Measurements from ENCODE around the gene PSMB10.
"Not testable (repeated sequence)": the region's sequence is repeated elsewhere in the genome, so short reads cannot be mapped to it uniquely, and the experiment has no call there.

The PSMB10 gene

GRCh38 chr16:67924140-67924906, 12.3 kb downstream of the PSMB10 start:
- DNase-seq (ENCODE audit: low read depth in 2 of 2), result no peak

GRCh38 chr16:67923414-67924116, 13.1 kb downstream of the PSMB10 start:
- DNase-seq (ENCODE audit: low read depth in 2 of 2), result no peak

DNA sequence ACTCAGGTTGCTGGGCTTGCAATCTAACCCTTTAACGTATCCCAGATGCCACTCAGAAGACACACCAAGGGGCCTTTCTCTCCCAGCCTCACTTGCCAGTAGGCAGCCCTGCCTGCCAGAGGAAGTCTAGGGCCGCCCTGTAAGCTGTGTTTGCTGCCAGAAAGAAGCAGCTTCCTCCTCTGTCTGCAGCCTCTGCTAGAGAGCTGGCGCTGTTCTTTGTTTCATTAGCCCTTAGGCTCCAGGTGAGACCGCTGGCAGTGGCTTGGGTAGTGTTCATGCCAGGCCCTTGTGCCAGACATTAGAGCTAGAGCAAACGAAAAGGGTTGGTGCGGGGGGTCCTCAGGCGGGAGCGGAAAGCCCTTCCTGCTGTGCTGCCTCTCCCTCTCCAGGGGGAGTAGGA, 13.9 kb downstream of the PSMB10 start:
- DNase-seq (ENCODE audit: low read depth in 2 of 2), result no peak

- no peak for DNase-seq (ENCODE audit: low read depth in 2 of 2)
Measured at GRCh38 chr16:67922221-67922620, 14.4 kb downstream of the PSMB10 start.

- DNase-seq (ENCODE audit: low read depth in 2 of 2), result no peak
Measured at GRCh38 chr16:67919622-67920221, 16.9 kb downstream of the PSMB10 start.

GRCh38 chr16:67917852-67918236, 18.8 kb downstream of the PSMB10 start:
- DNase-seq (ENCODE audit: low read depth in 2 of 2), result peak in 1 of 2 donors; percentile 37

DNA sequence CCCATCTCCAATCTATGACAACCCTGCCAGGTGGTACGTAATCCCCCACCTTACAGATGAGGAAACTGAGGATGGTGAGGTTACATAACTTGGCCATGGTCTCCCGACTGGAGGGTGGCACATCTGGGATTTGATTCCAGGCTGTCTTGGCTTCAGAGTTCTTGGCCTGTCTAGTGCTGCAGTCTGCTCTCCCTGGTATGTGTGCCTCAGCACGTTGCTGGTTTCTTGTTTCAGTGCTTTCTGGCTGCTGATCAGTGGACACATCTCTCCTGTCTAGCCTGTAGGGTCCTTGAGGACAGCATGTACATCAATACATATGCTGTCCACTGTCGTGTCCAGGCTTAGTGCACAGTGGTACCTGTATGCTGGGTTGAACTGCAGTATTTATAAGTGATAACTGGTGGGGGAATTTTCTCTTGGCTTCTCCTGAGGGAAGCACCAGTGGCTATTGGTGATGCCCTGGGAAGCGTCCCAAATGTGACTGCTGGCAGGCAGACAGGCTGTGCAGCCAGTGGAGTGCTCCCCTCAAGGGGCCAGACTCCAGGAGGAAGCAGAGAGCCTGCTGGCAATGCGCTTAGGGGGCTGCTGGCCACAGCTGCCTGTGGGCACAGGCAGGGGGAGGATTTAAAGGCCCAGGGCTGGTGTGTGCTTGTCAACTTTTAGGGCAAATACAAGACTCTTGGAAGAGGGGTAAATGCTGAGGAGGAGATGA, 19.4 kb downstream of the PSMB10 start:
- DNase-seq (ENCODE audit: low read depth in 2 of 2), result no peak

DNA sequence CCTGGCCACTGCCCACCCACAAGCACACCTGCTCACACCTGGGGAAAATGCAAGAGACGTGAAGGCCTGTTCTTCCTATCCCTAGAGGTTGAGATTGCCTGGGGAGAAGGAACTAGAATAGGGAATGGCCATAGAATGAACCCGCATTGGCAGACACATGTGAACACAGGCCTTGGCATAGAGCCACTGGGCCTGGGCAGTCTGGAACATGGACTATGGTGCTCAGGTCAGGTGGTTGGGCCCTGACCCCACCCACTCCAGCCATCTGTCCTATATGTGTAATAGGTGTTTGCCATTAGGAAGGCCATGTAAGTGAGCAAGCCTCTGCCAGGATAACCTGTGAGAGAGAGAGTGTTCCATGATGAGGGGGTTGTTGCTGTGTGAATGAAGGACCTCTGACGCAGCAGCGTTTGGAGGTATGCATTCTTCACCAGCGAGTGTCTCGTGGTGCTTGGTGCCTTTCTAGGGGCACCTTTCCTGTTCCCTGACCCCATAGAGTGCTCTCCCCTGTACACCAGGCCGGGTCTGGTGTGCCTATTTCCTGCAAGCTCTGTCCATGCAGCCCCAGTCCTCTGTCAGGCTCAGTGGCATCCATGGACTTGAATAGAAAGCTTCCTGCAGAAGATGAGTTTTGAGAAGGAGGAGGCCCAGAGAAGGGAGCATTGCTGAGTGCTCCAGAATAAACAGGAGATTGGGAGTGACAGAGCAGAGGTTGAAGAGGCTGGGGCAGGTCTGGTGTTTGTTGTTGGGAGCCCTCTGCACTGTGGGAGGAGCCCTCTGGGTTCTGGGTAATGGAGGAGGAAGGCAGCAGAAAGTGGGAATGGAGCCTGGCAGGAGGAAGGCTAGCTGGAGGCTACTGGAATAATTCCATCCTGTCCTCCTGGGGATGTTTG, 20.6 kb downstream of the PSMB10 start:
- DNase-seq (ENCODE audit: low read depth in 2 of 2), result no peak

DNA sequence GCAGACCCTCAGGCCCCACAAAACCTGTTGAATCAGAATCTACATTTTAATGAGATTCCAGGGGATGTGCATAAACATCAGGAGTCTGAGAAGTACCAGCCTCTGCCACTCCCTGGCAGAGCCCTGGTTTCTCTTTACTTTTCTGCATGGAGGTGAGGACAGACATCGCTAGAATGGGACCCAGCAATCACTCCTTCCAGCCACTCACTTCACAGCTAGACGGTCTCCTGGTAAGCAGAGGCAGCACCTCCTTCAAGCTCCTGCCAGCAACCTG, 21.2 kb downstream of the PSMB10 start:
- DNase-seq (ENCODE audit: low read depth in 2 of 2), result not testable (repeated sequence)

- no peak for DNase-seq (ENCODE audit: low read depth in 2 of 2)
Measured at GRCh38 chr16:67914758-67915495, 21.7 kb downstream of the PSMB10 start.

- no peak for DNase-seq (ENCODE audit: low read depth in 2 of 2)
Measured at GRCh38 chr16:67910158-67910557, 26.5 kb downstream of the PSMB10 start.

GRCh38 chr16:67909056-67909742, 27.5 kb downstream of the PSMB10 start:
- DNase-seq (ENCODE audit: low read depth in 2 of 2), result no peak

GRCh38 chr16:67907397-67908180, 29.1 kb downstream of the PSMB10 start:
- no peak for DNase-seq (ENCODE audit: low read depth in 2 of 2)

GRCh38 chr16:67902831-67903230, 33.8 kb downstream of the PSMB10 start:
- DNase-seq (ENCODE audit: low read depth in 2 of 2), result no peak

GRCh38 chr16:67901734-67902133, 34.9 kb downstream of the PSMB10 start:
- DNase-seq (ENCODE audit: low read depth in 2 of 2), result no peak

DNA sequence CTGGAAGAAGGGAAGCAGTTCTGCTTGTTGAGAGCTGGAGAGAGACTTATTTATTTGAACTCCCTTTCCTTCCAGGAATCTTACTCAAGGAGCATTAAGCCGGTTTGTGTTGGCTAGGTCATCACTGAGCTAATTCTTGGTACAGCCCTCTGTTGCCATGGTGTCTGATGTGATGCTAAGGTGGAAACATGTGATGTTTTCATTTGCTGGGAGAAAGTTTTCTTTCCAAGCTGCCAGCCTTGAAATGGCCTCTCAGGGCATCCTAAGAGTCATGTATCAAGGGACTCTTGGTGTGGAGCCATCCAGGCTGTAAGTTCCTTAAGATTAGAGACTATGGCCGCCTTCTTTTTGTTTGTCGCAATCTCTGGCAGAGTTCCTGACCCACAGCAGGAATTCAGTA, 39.4 kb downstream of the PSMB10 start:
- no peak for DNase-seq (ENCODE audit: low read depth in 2 of 2)

DNA sequence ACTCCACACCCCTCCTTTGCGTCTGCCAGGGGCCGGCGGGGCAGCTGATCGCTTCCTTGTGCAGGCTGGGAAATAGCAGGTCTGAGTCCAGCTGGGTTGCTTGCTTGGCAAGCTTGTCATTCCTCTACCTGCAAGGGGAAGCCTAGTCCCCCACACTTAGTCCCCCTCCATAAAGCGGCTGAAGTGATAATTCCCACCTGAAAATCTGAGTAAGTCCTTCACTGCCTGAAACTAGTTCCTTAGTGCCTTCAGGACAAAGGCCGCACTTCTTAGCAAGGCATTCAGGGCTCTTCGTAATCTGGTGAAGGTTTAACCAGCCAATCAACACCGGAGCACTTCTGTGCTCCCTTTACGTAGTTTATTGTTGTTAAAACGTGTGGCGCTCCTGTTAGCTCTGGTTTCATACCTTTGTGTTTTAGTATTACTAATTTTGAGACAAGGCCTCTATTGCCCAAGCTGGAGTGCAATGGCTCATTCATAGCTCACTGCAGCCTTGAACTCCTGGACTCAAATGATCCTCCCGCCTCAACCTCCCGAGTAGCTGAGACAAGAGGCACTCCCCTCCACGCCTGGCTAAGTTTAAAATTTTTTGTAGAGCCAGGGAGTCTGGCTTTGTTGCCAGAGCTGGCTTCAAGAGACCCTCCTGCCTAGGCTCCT, 42.8 kb downstream of the PSMB10 start:
- no peak for DNase-seq (ENCODE audit: low read depth in 2 of 2)

GRCh38 chr16:67892899-67893742, 43.5 kb downstream of the PSMB10 start, which contains the start of gene PSKH1:
Gene PSKH1 (plus strand): TSS chr16:67893254. CDS start chr16:67908750, 15,496 bp downstream.
- peak; percentile 89 to 91 for DNase-seq (ENCODE audit: low read depth in 2 of 2)
